Cardiac muscle cell (in vitro differentiated cells and primary cell): Measurements from ENCODE around the gene TULP3. TPM values are rescaled to one million over a fixed set of nuclear protein-coding genes. Genes with fewer than 3 reads are reported as not detected.

Experiments used
- DNase-seq, 2 donors: peaks; one replicate each; pipeline versions ENCODE4 v3.0.0 to v3.0.0-alpha.2; 2010 to 2017; ENCODE audit warnings: low read depth in 1 of 2, low spot score in 1 of 2
- H3K27ac ChIP-seq: fragments of 200-600 bp; sonication (generic); 2 replicates; pipeline ENCODE4 v1.5.1; 2016
- H3K27me3 ChIP-seq: fragments of 200-600 bp; sonication (generic); 2 replicates; pipeline ENCODE4 v1.6.0; 2016; ENCODE audit warnings: control low read depth
- H3K36me3 ChIP-seq: fragments of 200-600 bp; sonication (generic); 2 replicates; pipeline ENCODE4 v1.5.1; 2016; ENCODE audit warnings: control low read depth
- H3K4me1 ChIP-seq: fragments of 200-600 bp; sonication (generic); 2 replicates; pipeline ENCODE4 v1.8.1; 2017; ENCODE audit warnings: low read depth, mild to moderate bottlenecking, mixed run types
- H3K4me3 ChIP-seq: fragments of 200-600 bp; sonication (generic); 2 replicates; pipeline ENCODE4 v1.5.1; 2016; ENCODE audit warnings: mild to moderate bottlenecking
- H3K9me3 ChIP-seq: fragments of 200-600 bp; sonication (generic); 2 replicates; pipeline ENCODE4 v1.5.1; 2017; ENCODE audit warnings: low read depth, mild to moderate bottlenecking, control low read depth
- CTCF ChIP-seq: IDR thresholded peaks from 2 replicates; pipeline ENCODE4 v1.5.1; 2012; ENCODE audit warnings: low read depth, mild to moderate bottlenecking, low read length
- polyA plus RNA-seq: library from polyadenylated mRNA; unstranded; fragments of >200 nt; fragmentation: Nextera tagmentation; extraction: Ambion mirVana; gene quantifications from 2 replicates; pipeline ENCODE4 v1.2.1, GENCODE V29; 2016
- total RNA-seq: library from RNA; depleted of rRNA; stranded (reverse); fragments of >200 nt; gene quantifications from 2 replicates; pipeline ENCODE4 v1.2.3, GENCODE V29; 2016

TULP3 gene, protein sequence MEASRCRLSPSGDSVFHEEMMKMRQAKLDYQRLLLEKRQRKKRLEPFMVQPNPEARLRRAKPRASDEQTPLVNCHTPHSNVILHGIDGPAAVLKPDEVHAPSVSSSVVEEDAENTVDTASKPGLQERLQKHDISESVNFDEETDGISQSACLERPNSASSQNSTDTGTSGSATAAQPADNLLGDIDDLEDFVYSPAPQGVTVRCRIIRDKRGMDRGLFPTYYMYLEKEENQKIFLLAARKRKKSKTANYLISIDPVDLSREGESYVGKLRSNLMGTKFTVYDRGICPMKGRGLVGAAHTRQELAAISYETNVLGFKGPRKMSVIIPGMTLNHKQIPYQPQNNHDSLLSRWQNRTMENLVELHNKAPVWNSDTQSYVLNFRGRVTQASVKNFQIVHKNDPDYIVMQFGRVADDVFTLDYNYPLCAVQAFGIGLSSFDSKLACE
- 19.5 and 20.1 TPM in 2 replicates for total RNA-seq
- 25.8 and 30.4 TPM in 2 replicates for polyA plus RNA-seq

GRCh38 chr12:2890388-2891239 is at the start of gene TULP3:
TSS of gene TULP3 (plus strand) at chr12:2890891. CDS start at chr12:2890948, 57 bp downstream.
- H3K4me3 ChIP-seq = peak within 1 kb of the TSS; percentile 84
- H3K9me3 ChIP-seq = no peaks in the 10 kb centered on the region
- peak; percentile 98 to 99 for DNase-seq
- peak; percentile 11 for TF ChIP-seq CTCF
- H3K27me3 ChIP-seq = no peaks in the 10 kb centered on the region
- H3K27ac ChIP-seq = peak within 1 kb of the TSS; percentile 83
- H3K4me1 ChIP-seq = no peaks in the 10 kb centered on the region
- peaks cover 10% of the 10 kb centered on the region for H3K36me3 ChIP-seq

DNA sequence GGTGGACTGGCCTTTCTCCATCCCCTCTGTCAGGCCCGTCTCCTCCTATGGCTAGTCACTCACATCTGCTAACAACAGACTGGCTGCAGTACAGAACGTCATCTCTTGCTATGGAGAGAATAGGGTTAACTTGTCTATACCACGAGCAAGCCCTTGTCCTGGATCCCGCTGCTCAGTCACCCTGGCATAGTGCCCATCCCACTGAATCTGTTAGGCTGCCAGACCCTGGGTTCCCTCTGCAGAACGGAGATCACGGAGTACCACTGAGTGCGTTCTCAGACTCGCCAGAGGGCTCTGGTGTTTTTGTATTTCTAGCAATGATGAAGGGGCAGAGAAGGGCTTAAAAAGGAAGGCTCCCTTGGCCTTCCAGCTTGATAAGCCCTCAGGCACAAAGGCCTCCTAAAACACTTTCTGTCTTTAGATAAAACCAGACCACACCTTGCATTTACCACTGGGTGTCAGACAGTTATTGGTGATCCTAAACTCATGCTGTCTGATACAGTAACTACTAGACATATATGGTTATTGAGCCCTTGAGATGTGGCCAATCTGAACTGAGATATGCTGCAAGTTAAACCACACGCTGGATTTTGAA is 49.5 kb upstream of the TULP3 start:
- no peaks in the 10 kb centered on the region for H3K27me3 ChIP-seq
- no peak overlapping the region for H3K4me3 ChIP-seq
- peak overlapping the region; percentile 33 for H3K27ac ChIP-seq
- TF ChIP-seq CTCF = no peak
- H3K9me3 ChIP-seq = no peaks in the 10 kb centered on the region
- peaks cover 12% of the 10 kb centered on the region for H3K4me1 ChIP-seq
- peaks cover 4% of the 10 kb centered on the region for H3K36me3 ChIP-seq
- no peak for DNase-seq

DNA sequence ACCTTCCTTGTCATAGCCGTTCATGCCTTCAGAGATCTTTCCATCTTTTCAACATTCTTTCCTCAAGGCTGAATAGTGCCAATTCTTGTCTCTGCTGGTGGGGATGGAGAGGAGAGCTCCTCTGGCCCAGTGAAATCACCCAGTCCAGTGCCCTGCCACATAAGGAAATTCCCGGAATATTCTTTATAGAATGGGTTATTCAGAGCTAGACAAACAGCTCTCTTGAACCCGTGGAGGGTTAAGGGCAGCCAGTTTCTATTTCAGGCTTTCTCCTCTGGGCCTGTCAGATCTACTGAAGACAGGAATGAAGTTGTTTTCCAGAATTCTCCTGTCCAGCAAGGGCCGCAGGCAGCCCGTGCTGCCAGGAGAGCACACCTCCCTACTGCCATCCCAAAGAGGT is 47.7 kb upstream of the TULP3 start:
- Histone ChIP-seq H3K27me3 (no peaks in the 10 kb centered on the region), H3K9me3 (no peaks in the 10 kb centered on the region), H3K4me3 (no peak overlapping the region), H3K36me3 (peaks cover 4% of the 10 kb centered on the region), H3K27ac (peak overlapping the region; percentile 72), H3K4me1 (peaks cover 26% of the 10 kb centered on the region)
- no peak for TF ChIP-seq CTCF
- no peak for DNase-seq

GRCh38 chr12:2844786-2845185 is 45.9 kb upstream of the TULP3 start:
- Histone ChIP-seq H3K27ac (no peak overlapping the region), H3K36me3 (no peaks in the 10 kb centered on the region), H3K4me1 (peaks cover 40% of the 10 kb centered on the region), H3K27me3 (no peaks in the 10 kb centered on the region), H3K4me3 (no peak overlapping the region), H3K9me3 (no peaks in the 10 kb centered on the region)
- TF ChIP-seq CTCF = no peak
- no peak for DNase-seq

GRCh38 chr12:2845280-2845679 is 45.4 kb upstream of the TULP3 start:
- Histone ChIP-seq H3K36me3 (no peaks in the 10 kb centered on the region), H3K4me1 (peaks cover 43% of the 10 kb centered on the region), H3K27ac (peak overlapping the region; percentile 16), H3K4me3 (no peak overlapping the region), H3K27me3 (no peaks in the 10 kb centered on the region), H3K9me3 (no peaks in the 10 kb centered on the region)
- DNase-seq = peak in 1 of 2 donors; percentile 87
- no peak for TF ChIP-seq CTCF
